ENCODE results near the gene FDX2. TPM values are rescaled to one million over a fixed set of nuclear protein-coding genes. Genes with fewer than 3 reads are reported as not detected.

FDX2 gene
- total RNA-seq, 1 donor from 2014 or later: 25.4 TPM

DNA sequence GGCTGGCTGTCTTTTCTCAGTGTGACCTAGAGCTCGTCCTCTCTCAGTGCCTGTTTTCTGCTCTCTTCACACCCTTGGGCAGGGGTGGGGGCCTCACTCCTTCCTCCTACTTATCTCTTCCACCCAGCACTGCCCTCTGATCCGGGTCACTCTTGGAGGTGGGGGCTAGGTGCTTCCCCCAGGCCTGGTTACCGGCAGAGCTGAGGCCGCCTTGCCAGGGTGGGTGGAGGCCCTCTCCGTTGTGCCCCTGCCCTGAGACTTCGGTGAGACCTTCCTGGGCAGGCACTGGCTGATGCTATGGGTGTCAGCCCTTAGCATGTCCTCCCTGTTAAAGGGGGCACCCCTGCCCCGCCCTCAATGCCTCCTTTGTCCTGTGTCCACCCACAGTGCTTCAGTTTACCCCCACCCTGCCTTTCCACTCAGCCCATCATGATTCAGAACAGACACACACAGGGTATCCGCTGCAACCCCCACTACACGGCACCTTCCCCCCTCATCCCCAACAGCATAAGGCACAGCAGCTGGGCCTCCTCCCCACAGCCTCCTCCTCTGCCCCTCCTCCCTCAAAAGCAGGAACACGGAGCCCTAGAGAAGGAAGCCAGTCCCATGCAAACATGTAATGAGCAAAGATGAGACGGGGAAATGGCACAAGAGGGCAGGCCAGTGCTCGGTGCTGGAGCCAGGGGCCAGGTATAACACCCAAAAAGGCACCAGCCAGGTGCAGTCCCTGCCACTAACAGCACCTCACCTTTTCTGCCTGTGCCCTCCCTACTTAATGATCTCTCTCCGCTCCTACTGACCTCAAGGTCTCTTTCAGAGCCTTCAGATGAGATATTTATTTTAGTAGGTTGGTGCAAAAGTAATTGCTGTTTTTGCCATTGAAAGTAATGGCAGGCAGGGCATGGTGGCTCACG is 16.0 kb downstream of the FDX2 start:
- no peak for DNase-seq

DNA sequence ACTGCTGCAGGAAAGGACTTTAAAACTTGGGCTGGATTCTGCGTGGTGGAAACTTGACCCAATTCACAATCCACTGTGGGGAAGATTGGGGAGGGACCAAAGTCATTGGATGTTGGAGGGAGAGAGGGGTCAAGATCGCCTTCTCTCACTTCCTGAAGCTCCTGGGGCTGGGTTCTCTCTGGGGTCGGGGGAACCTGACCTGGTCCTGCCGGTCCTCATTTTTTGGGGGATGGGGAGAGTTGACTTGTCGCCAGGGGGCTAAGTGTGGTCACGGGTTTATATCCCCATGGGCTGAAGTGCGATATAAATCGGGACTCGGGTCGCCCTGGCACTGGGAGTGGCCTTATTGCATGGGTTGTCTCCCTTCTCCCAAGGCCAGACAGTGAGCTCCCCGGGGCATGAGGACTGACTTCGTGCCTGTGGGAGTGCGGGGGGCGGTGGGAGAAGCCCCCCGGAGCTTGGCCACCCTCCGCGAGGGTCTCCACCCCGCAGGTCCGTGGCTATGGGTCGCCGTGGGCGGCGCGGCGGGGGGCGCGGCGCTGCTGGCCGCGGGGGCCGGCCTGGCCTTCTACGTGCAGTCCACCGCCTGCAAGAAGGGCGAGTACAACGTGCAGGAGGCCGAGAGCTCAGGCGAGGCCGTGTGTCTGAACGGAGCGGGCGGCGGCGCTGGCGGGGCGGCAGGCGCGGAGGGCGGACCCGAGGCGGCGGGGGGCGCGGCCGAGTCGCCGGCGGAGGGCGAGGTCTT is 19.8 kb downstream of the FDX2 start:
- DNase-seq: no peak

DNA sequence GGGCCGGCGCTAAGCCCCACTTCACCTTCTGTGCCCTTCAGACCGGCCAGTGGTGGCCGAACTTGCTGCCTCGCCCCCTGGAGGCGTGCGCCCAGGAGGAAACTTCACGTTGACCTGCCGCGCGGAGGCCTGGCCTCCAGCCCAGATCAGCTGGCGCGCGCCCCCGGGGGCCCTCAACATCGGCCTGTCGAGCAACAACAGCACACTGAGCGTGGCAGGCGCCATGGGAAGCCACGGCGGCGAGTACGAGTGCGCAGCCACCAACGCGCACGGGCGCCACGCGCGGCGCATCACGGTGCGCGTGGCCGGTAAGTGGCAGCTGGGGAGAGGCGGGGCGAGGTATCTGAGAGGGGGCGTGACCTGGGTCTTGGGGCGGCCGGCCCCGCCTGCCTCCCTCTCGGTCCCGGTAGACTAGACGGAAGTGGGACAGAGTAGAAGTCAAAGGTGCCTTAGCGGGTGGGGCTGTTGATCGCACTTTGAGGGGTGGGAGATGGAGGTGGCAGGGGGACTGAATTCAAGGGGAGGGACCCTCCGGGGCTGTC is 20.4 kb downstream of the FDX2 start:
- peak; percentile 56 for DNase-seq

DNA sequence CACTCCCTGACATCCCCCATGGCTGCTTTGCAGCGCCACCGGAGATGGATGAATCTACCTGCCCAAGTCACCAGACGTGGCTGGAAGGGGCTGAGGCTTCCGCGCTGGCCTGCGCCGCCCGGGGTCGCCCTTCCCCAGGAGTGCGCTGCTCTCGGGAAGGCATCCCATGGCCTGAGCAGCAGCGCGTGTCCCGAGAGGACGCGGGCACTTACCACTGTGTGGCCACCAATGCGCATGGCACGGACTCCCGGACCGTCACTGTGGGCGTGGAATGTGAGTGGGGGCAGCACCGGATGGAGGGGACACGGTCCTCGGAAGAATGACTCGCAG is 21.5 kb downstream of the FDX2 start:
- peak; percentile 41 for DNase-seq

DNA sequence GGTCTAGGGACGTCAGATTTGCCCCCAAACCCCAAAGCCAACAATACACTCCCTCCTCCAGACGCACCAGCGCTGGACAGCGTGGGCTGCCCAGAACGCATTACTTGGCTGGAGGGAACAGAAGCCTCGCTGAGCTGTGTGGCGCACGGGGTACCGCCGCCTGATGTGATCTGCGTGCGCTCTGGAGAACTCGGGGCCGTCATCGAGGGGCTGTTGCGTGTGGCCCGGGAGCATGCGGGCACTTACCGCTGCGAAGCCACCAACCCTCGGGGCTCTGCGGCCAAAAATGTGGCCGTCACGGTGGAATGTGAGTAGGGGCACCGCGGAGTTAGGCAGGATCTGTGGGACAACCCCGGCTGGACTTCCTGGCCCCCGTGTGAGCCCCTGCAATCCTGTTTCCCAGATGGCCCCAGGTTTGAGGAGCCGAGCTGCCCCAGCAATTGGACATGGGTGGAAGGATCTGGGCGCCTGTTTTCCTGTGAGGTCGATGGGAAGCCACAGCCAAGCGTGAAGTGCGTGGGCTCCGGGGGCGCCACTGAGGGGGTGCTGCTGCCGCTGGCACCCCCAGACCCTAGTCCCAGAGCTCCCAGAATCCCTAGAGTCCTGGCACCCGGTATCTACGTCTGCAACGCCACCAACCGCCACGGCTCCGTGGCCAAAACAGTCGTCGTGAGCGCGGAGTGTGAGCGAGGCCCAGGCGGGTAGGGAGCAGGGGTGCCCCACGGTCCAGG is 22.0 kb downstream of the FDX2 start:
- DNase-seq: no peak

DNA sequence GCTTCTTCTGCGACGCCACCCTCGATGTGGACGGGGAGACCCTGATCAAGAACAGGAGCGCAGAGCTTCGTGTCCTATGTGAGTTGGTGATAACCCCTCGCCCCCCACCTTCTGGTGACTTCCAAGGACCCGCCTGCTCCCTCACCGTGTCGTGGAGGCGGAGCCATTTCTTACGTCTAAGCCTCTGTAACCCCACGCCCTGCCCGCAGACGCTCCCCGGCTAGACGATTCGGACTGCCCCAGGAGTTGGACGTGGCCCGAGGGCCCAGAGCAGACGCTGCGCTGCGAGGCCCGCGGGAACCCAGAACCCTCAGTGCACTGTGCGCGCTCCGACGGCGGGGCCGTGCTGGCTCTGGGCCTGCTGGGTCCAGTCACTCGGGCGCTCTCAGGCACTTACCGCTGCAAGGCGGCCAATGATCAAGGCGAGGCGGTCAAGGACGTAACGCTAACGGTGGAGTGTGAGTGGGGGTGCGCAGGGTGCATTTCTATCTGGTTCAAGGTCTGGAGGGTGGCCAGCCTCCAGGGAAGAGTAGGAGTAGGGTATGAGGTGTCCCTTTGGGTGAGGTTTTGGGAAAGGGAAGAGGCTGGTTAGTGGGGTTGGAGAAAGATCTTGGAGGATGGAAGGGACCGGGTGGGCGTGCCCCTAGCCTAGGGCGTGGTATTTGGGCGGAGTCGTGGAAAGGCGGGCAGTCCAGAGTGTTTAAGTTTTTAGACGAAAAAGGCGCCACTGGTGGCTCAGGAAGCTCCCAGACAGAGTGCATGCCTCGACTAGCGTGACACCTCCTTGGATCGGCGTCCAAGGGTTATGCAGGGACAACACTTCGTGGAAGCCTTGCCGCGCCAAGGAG is 22.8 kb downstream of the FDX2 start:
- no peak for DNase-seq

DNA sequence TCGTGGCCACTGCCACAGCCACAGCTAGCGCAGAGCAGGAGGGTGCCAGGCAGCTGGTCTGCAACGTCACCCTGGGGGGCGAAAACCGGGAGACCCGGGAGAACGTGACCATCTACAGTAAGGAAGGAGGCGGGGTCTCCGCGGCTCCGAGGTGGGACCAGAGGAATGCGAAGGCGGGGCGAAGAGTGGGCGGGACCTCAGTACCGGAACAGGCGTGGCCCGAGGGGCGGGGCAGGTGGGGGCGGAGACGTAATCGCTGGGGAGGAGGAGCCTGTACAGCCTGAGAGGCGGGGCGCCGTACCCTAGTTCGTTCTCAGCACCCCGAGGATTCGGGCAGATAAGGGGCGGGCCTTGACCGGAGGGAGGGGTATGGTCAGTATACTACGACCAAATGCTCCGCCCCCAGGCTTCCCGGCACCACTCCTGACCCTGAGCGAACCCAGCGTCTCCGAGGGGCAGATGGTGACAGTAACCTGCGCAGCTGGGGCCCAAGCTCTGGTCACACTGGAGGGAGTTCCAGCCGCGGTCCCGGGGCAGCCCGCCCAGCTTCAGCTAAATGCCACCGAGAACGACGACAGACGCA is 23.5 kb downstream of the FDX2 start:
- peak; percentile 68 for DNase-seq

DNA sequence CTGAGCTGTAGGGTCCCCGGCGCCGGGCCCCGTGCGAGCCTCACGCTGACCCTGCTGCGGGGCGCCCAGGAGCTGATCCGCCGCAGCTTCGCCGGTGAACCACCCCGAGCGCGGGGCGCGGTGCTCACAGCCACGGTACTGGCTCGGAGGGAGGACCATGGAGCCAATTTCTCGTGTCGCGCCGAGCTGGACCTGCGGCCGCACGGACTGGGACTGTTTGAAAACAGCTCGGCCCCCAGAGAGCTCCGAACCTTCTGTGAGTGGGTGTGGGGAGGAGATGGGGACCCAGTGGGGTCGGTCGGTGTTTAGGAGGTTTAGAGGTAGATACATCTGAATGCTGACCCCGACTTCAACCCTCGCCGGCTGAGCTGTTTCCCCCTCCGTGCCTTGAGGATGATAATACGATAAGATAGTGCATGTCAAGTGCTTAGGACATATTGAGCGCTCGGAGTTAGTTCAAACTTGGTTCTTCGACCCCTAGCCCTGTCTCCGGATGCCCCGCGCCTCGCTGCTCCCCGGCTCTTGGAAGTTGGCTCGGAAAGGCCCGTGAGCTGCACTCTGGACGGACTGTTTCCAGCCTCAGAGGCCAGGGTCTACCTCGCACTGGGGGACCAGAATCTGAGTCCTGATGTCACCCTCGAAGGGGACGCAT is 24.1 kb downstream of the FDX2 start:
- no peak for DNase-seq

DNA sequence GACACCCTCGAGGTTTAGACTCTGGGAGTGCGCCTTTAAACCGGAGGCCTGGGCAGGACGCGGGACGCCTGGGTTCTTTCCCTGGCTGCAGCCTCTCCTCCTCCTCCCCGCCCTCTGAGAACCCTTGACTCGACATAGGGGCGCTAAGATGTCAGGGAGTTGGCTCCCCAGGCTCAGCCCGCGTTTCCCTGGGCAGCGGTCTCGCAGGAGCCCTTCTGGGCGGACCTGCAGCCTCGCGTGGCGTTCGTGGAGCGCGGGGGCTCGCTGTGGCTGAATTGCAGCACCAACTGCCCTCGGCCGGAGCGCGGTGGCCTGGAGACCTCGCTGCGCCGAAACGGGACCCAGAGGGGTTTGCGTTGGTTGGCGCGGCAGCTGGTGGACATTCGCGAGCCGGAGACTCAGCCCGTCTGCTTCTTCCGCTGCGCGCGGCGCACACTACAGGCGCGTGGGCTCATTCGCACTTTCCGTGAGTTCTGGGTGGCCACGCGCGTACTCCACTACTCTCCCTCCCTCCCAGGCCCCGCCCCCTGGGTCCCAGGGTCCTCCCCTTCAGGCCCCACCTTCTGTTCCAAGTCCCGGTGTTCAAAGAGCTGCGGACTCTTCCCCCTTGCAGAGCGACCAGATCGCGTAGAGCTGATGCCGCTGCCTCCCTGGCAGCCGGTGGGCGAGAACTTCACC is 24.8 kb downstream of the FDX2 start:
- no peak for DNase-seq

DNA sequence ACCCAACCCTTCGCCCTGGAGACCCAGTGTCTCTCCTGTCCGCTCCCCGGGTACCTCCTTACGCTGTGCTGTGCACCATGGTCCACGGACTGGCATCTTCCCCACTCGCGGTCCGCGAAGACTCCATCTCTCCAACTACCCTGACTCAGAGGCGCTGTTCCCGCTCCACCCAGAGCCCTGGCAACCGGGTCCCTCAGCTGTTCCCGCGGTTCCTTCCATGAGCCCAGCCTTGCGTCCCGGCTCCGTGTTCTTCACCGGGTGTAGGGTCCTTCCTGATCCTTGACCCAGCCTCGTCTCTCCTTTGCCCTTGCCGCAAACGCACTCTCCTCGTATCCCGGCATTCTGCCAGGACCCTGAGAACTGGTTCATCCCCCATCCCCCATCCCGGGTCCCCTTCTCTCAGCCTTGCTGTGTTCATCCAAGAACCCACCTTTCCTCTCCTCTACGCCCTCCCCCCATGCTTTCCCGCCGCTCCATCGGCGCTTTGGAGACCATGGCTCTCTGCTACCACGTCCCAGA is 25.4 kb downstream of the FDX2 start:
- DNase-seq: no peak

DNA sequence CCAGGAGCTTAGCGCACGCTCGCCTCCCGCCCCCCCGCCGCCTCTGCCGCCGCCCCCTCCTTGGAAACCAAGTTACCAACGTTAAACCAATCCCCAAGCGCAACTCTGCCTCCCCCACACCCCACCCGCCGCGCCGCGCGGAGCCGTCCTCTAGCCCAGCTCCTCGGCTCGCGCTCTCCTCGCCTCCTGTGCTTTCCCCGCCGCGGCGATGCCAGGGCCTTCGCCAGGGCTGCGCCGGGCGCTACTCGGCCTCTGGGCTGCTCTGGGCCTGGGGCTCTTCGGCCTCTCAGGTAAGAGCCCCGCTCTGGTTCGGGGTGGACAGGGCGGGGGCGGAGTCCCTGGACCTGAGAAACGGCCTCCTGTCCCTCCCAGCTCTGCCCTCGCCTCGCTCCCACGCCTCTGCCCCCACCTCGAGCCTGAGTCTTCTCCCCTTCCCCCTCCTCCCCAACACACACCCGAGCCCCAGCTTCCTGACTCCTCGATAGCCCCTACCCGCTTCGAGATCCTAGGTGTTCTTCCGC is 25.9 kb downstream of the FDX2 start, which contains the start of gene ICAM5:
Gene ICAM5, plus strand, starts transcription at position 117 of the 521 bp plus-strand sequence. Its CDS starts 92 bp downstream, at position 209.
- DNase-seq: no peak

DNA sequence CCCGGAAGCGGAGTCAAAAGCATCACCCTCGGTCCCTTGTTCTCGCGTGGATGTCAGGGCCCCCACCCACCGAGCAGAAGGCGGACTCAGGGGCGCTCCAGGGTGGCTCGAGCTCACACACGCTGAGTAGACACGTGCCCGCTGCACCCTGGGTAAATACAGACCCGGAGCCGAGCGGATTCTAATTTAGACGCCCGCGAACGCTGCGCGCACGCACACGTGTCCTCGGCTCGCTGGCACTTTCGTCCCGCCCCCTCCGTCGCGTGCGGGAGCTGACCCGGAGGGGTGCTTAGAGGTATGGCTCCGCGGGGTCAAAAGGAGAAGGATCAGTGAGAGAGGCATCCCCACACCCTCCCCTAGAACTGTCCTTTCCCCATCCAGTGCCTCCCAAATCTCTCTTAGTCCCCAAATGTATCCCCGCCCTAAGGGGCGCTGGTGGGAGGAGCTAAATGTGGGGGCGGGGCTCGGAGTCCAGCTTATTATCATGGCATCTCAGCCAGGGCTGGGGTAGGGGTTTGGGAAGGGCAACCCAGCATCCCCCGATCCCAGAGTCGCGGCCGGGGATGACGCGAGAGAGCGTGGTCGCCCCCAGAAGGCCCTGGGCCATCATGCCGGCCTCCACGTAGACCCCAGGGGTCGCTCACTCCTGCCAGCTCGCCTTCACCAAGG is 26.5 kb downstream of the FDX2 start:
- DNase-seq: peak; percentile 45

DNA sequence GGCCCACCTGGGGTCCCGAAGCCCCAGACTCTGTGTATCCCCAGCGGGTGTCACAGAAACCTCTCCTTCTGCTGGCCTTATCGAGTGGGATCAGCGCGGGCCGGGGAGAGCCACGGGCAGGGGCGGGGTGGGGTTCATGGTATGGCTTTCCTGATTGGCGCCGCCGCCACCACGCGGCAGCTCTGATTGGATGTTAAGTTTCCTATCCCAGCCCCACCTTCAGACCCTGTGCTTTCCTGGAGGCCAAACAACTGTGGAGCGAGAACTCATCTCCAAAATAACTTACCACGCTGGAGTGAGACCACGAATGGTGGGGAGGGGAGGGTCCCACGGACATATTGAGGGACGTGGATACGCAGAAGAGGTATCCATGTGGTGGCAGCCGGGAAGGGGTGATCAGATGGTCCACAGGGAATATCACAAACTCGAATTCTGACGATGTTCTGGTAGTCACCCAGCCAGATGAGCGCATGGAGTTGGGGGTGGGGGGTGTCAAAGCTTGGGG is 27.1 kb downstream of the FDX2 start:
- peak; percentile 61 for DNase-seq

DNA sequence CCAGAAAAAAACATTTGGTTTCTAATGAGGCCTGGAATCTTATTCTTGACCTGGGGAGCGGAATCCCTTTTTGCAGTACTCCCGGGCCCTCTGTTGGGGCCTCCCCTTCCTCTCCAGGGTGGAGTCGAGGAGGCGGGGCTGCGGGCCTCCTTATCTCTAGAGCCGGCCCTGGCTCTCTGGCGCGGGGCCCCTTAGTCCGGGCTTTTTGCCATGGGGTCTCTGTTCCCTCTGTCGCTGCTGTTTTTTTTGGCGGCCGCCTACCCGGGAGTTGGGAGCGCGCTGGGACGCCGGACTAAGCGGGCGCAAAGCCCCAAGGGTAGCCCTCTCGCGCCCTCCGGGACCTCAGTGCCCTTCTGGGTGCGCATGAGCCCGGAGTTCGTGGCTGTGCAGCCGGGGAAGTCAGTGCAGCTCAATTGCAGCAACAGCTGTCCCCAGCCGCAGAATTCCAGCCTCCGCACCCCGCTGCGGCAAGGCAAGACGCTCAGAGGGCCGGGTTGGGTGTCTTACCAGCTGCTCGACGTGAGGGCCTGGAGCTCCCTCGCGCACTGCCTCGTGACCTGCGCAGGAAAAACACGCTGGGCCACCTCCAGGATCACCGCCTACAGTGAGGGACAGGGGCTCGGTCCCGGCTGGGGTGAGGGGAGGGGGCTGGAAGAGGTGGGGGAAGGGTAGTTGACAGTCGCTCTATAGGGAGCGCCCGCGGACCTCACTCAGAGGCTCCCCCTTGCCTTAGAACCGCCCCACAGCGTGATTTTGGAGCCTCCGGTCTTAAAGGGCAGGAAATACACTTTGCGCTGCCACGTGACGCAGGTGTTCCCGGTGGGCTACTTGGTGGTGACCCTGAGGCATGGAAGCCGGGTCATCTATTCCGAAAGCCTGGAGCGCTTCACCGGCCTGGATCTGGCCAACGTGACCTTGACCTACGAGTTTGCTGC is 28.7 kb downstream of the FDX2 start, which contains the start of gene ICAM4:
Gene ICAM4, plus strand, starts transcription at position 153 of the 935 bp plus-strand sequence. Its CDS starts 58 bp downstream, at position 211.
- peak; percentile 47 for DNase-seq

DNA sequence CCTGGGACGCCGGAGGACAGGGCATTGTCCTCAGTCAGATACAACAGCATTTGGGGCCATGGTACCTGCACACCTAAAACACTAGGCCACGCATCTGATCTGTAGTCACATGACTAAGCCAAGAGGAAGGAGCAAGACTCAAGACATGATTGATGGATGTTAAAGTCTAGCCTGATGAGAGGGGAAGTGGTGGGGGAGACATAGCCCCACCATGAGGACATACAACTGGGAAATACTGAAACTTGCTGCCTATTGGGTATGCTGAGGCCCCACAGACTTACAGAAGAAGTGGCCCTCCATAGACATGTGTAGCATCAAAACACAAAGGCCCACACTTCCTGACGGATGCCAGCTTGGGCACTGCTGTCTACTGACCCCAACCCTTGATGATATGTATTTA is 30.4 kb downstream of the FDX2 start:
- DNase-seq: no peak

DNA sequence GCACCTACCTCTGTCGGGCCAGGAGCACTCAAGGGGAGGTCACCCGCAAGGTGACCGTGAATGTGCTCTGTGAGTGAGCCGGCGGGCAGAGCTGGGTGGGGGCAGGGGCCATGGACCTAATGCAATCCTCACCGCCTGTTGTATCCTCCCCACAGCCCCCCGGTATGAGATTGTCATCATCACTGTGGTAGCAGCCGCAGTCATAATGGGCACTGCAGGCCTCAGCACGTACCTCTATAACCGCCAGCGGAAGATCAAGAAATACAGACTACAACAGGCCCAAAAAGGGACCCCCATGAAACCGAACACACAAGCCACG is 30.9 kb downstream of the FDX2 start:
- DNase-seq: no peak

DNA sequence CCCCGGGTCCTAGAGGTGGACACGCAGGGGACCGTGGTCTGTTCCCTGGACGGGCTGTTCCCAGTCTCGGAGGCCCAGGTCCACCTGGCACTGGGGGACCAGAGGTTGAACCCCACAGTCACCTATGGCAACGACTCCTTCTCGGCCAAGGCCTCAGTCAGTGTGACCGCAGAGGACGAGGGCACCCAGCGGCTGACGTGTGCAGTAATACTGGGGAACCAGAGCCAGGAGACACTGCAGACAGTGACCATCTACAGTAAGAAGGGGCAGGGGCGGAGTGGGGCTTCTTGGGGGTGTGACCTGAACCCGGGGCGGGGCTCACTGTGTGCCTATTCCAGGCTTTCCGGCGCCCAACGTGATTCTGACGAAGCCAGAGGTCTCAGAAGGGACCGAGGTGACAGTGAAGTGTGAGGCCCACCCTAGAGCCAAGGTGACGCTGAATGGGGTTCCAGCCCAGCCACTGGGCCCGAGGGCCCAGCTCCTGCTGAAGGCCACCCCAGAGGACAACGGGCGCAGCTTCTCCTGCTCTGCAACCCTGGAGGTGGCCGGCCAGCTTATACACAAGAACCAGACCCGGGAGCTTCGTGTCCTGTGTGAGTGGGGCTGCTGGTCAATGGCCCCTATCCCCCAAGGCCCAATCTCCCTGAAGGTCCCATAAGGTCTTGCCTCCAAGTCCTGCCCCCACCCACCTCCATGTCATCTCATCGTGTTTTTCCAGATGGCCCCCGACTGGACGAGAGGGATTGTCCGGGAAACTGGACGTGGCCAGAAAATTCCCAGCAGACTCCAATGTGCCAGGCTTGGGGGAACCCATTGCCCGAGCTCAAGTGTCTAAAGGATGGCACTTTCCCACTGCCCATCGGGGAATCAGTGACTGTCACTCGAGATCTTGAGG is 31.5 kb downstream of the FDX2 start:
- no peak for DNase-seq

Measured in dermis blood vessel endothelial cell (primary cell).